Fibroblast of the conjunctiva (primary cell): Measurements from ENCODE around the gene MTR.

Experiments used
- DNase-seq: peaks from one replicate; pipeline ENCODE4 v3.0.0-alpha.2; 2010; ENCODE audit warnings: low read depth

Gene MTR

DNA sequence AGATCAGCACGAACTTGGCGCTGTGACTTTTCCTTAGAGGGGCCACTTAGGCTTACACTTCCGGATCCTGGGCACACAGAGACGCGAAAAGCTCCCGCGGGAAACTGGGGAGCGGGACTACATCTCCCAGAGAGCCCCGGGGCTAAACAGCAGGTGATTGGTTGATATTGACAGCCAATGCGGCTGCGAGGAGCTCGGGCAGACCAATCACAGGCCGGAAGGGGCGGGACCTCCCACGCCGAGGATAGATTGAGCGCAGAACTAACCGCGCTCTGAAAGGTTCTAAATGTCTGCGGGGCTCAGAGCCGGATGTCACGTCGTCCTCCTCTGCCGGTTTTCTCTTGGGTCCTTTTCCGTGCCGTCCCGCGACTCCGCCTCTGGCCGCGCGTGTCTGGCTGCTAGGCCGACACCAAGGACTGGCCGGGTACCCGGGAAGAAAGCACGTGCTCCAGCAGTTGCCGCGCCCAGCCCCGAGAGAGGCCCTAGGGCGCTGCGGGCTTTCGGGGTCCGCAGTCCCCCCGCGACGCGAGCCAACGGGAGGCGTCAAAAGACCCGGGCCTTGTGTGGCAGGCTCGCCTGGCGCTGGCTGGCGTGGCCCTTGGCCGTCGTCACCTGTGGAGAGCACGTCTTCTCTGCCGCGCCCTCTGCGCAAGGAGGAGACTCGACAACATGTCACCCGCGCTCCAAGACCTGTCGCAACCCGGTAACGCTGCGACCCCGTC, at the start of gene MTR:
TSS of gene MTR (plus strand) at position 258 of the 722 bp plus-strand sequence. CDS start at position 670, 412 bp downstream.
- DNase-seq, result peak; percentile 96

- DNase-seq, result no peak
Observed at GRCh38 chr1:236746785-236747184, 48.3 kb upstream of the MTR start.

DNA sequence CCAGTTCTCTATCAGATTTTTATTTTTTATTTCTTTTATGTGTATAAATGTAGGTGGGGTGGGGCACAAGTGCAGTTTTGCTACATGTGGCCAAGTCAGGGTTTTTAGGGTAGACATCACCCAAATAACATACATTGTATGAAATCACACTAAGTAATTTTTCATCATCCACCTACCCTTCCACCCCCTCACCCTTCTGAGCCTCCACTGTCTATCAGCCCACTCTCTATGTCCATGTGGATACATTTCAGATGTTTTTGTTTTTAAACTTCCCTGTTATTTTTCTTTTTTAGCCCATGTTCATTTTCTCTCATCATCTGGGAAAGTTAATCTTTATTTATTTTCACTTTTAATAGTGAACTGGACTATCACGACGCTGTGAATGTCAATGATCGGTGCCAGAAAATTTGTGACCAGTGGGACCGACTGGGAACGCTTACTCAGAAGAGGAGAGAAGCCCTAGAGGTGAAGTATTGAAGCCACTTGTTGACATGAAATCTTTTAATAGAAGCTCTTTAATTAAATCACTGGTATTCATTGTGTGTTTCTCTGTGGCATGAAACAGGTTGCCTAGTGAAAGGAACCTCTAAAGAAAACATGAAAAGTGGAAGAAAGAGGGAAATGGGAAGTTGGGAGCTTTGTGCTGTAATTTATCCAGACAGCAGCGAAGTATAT, 47.6 kb upstream of the MTR start:
- no peak for DNase-seq

- no peak for DNase-seq
Observed at GRCh38 chr1:236748268-236748870, 46.7 kb upstream of the MTR start.

- DNase-seq, result no peak
Observed at GRCh38 chr1:236750928-236751327, 44.2 kb upstream of the MTR start.

DNA sequence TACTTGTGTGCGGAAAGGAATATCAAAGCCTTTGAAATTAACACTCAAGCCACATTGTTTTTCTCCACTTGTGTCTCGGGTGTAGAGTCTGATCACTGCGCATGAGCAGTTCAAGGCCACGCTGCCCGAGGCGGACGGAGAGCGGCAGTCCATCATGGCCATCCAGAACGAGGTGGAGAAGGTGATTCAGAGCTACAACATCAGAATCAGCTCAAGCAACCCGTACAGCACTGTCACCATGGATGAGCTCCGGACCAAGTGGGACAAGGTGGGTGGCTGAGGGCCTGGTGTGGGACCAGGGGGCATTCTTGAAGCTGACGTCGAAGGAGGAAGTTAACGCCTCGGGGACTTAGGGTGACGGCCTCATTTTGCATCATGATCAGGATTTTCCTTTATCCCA, 43.7 kb upstream of the MTR start:
- no peak for DNase-seq

DNA sequence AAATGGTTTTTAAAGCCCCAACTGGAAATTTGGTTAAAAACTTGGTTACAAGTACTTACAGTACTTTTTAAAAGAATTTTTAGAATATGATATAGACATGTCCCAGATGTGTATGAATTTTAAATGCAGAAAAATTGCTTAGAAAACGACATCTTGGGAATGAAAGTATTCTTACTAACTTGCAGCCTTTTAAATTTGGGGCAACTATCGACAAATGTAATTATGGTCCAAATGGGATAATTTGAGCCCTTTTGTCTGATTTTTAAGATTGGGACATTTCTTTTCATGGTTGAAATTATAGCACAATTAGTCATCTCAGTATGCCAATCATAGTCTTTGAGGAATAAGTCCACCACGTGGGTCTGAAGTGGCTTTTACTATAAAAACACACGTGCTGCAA, 43.2 kb upstream of the MTR start:
- DNase-seq, result no peak

- DNase-seq, result peak; percentile 14
Observed at GRCh38 chr1:236753516-236753915, 41.6 kb upstream of the MTR start.

DNA sequence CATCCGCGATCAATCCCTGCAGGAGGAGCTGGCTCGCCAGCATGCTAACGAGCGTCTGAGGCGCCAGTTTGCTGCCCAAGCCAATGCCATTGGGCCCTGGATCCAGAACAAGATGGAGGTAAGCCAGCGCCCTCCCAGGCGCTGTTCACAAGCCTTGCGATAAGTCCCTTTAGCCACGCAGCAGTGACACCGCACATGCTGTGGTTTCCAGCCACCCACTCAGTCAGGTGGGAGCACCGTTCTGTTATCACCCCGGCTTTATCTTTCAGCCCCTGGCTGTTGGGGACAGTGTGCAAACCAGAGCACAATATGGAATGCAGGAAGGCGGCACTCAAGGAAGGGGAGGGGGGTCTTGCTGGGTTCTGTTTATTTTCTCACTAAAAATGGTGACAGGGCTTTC, 41.1 kb upstream of the MTR start:
- no peak for DNase-seq

DNA sequence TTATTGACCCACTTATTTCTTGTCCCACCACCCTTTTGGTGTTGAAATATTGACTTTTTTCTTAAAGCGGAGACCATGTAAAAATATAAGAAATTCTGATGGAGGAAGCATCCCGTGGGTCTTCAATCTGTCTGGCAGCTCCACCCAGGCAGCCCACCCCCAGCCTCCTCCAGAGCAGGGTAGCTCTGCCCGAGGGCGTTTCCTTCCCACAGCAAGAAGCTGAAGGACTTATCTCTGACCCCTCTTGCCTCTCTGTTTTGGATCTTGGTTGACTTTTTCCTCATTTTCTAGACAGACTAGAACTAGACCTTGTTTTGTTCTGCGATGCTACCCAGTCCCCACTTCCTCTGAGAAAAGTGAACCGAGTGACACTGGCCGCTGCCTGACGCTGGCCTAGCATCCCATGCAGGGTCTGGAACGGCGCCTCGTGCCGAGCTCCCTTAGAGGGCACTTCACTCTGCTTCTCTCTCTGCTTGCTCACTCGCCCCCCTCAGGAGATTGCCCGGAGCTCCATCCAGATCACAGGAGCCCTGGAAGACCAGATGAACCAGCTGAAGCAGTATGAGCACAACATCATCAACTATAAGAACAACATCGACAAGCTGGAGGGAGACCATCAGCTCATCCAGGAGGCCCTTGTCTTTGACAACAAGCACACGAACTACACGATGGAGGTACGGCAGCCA, 40.4 kb upstream of the MTR start:
- DNase-seq, result no peak

- DNase-seq, result no peak
Observed at GRCh38 chr1:236757640-236758039, 37.5 kb upstream of the MTR start.

DNA sequence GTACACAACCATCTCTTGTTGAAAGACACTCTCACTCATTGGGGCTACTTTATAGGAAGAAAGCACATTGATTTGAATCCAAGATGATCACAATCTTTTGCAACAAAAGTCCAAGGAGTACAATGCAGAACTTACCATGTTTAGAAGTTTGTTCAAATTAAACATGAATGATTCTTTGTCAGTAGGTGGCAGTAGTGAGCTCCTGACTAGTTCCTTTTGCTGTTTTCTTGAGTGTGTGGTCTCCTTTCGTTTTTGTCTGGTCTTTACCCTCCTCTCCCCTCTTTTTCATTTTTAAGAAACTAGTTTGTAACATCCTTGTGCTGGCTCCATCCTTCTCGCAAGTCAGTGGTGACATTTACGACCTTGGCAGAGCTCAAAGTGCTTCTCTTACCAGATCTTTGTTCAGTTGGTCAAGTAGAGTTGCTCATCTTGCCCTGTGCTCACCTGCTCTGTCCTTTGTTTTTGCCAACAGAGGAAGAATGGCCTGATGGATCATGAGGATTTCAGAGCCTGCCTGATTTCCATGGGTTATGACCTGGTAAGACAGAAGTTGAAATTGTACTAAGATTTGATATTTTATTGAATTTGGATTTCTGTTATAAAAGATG, 35.7 kb upstream of the MTR start:
- DNase-seq, result peak; percentile 8

GRCh38 chr1:236760480-236760879, 34.6 kb upstream of the MTR start:
- no peak for DNase-seq

- no peak for DNase-seq
Observed at GRCh38 chr1:236760986-236761385, 34.1 kb upstream of the MTR start.

DNA sequence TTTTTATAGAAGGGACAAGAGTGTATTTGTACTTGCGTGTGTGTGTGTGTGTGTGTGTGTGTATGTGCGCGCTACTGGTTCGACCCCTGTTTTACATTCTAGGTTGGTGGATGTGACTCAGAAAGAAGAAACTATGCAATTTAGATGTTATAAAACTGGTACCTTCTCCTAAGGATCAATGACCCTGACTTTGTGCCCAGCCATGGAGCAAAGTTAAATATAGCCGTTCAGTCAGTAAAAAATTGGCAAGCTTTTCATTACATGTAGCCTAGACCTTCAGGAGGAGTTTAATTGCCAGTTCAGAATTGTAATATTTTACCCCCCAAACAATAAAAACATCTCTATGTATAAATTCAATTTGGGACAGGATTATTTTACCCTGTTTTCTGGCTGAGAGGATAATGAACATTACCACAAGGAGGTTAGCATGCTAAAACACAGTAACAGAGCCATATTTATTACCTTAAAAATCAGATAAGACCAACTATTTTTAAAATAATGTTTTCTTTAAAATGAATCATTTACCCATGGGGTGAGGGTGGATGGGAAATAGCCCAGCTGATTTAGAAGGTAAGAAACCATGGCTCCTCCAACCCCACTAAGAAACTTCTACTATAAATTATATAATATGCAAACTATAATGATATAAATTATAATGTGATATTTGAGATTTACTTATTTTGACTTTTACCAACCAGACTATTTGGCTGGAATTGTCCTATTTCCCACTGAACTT, 33.5 kb upstream of the MTR start:
- no peak for DNase-seq

- no peak for DNase-seq
Observed at GRCh38 chr1:236762410-236762809, 32.7 kb upstream of the MTR start.

- no peak for DNase-seq
Observed at GRCh38 chr1:236765831-236766230, 29.3 kb upstream of the MTR start.

DNA sequence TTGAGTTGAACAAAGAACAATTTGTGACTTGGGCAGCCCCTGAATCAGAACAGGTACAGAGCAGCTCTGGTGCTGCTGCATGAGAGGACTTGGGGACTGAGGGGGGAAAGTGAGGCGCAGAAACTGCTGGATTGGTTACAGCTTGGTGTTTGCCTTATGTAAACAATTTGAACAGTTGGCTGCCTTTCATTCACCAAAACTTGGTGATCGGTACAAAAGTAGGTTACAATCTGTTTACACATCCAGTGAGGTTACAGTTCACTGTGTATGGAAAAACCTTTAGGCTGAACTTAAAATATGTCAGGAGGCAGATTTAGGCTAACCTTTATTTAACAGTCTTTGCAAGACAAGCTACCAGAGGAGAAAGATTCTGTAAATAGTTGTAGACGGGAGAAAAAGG, 28.6 kb upstream of the MTR start:
- DNase-seq, result no peak

- no peak for DNase-seq
Observed at GRCh38 chr1:236767276-236767675, 27.8 kb upstream of the MTR start.

GRCh38 chr1:236768601-236769000, 26.5 kb upstream of the MTR start:
- DNase-seq, result no peak

DNA sequence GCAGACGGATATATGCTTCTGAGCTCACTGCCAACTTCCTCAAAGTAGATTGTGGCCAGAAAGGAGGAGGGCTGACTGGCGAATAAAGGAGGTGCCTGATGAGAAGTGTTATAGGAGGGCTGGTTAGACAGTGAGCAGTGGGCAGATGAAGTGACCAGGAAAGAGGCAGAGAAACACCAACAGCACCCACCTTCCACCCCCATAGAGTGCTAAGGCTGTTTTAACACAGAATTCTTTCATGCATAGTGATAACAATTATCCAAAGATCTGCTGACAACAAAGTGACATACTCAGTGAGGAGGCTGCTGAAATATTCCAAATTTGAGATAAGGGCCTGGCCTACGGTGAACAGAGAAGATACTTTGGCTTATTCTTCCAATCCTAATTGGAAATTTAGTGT, 21.2 kb upstream of the MTR start:
- DNase-seq, result no peak

DNA sequence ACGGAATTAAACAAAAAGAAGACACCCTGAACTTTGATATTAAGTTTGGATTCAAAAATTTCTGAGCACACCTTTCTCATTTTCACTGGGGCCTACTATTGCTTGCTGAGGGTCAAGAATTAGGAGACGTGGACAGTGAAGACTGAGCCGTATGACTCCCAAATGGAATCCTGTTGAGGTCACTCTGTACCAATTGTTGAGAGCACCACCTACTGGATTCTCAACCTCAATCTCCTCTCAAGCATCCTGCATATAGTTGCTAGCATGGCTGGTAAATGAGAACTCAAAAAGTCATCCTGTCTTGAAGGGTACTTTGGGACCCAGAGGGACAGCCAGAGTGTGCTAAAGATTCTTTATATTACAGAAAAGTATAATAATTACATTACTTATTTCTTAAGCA, 20.2 kb upstream of the MTR start:
- no peak for DNase-seq
